Measurements from ENCODE around the gene SCN2A.

The SCN2A gene

GRCh38 chr2:165208094-165208493 lies 31.1 kb upstream of the SCN2A start (continued):
- TF ChIP-seq SCRT1 (tag by site-specific recombination; IDR thresholded peaks at IDR 0.05; ENCODE audit: borderline replicate concordance): no peak

- Histone ChIP-seq H3K27ac (ENCODE audit: extremely low read depth, low read depth, low read length) (no peak overlapping the region), H3K4me3 (ENCODE audit: low read depth, low read length) (no peak overlapping the region), H3K36me3 (ENCODE audit: control insufficient read depth in 2 of 2, insufficient read depth in 1 of 2, low read length in 2 of 2) (no peaks in the 10 kb centered on the region), H3K9me3 (ENCODE audit: control insufficient read depth, insufficient read depth, low read depth, low read length) (no peaks in the 10 kb centered on the region), H3K4me1 (ENCODE audit: control insufficient read depth, insufficient read depth, low read length) (no peaks in the 10 kb centered on the region)
- ChIA-PET CTCF (no interaction called here), POLR2A (no interaction called here)
- TF ChIP-seq PRDM6 (tag by site-specific recombination; IDR thresholded peaks at IDR 0.05) (no peak), ZNF140 (tag by site-specific recombination; IDR thresholded peaks at IDR 0.05) (no peak), ZNF426 (tag by site-specific recombination; IDR thresholded peaks at IDR 0.05) (no peak), ZNF404 (tag by site-specific recombination; IDR thresholded peaks at IDR 0.05) (no peak), ZNF629 (tag by site-specific recombination; IDR thresholded peaks at IDR 0.05) (no peak), RBAK (tag by site-specific recombination; IDR thresholded peaks at IDR 0.05) (no peak), ZFP37 (tag by site-specific recombination; IDR thresholded peaks at IDR 0.05) (no peak), ZNF169 (tag by site-specific recombination; IDR thresholded peaks at IDR 0.05) (no peak), ZNF366 (tag by site-specific recombination; conservative IDR thresholded peaks at IDR 0.05) (no peak), ZNF558 (tag by site-specific recombination; IDR thresholded peaks at IDR 0.05) (no peak), ZNF518A (tag by site-specific recombination; conservative IDR thresholded peaks at IDR 0.05; ENCODE audit: low read depth) (no peak), ZNF544 (tag by site-specific recombination; IDR thresholded peaks at IDR 0.05) (no peak)
Observed at GRCh38 chr2:165214093-165214492, 25.1 kb upstream of the SCN2A start.

GRCh38 chr2:165219481-165219880 lies 19.7 kb upstream of the SCN2A start:
- ChIA-PET CTCF (interaction anchor here (0.6 to 3.6 kb wide), 5 partner anchors 11 to 203 kb away, joined by 3 to 15 read pairs (median 4); partner anchors contain the start of genes SCN2A and SCN3A), POLR2A (no interaction called here)
- H3K9me3 ChIP-seq (ENCODE audit: control insufficient read depth, insufficient read depth, low read depth, low read length): no peaks in the 10 kb centered on the region
- no peak overlapping the region for H3K27ac ChIP-seq (ENCODE audit: extremely low read depth, low read depth, low read length)
- no peaks in the 10 kb centered on the region for H3K36me3 ChIP-seq (ENCODE audit: control insufficient read depth in 2 of 2, insufficient read depth in 1 of 2, low read length in 2 of 2)
- H3K4me3 ChIP-seq (ENCODE audit: low read depth, low read length): no peak overlapping the region
- H3K4me1 ChIP-seq (ENCODE audit: control insufficient read depth, insufficient read depth, low read length): no peaks in the 10 kb centered on the region
- TF ChIP-seq HOXA7 (CRISPR knock-in tag; IDR thresholded peaks at IDR 0.05; ENCODE audit: borderline replicate concordance) (no peak), ZBTB11 (tag by site-specific recombination; conservative IDR thresholded peaks at IDR 0.05; ENCODE audit: low read depth) (no peak), GLIS2 (tag by site-specific recombination; IDR thresholded peaks at IDR 0.05) (no peak), ZFHX2 (tag by site-specific recombination; conservative IDR thresholded peaks at IDR 0.05) (no peak), ZNF350 (tag by site-specific recombination; IDR thresholded peaks at IDR 0.05) (no peak), ZNF138 (tag by site-specific recombination; IDR thresholded peaks at IDR 0.05; ENCODE audit: borderline replicate concordance) (no peak), ZNF16 (tag by site-specific recombination; IDR thresholded peaks at IDR 0.05; ENCODE audit: low read depth) (no peak), ZNF391 (tag by site-specific recombination; IDR thresholded peaks at IDR 0.05; ENCODE audit: borderline replicate concordance, low read depth) (no peak), ZNF529 (tag by site-specific recombination; IDR thresholded peaks at IDR 0.05; ENCODE audit: insufficient replicate concordance) (no peak), PATZ1 (tag by site-specific recombination; IDR thresholded peaks at IDR 0.05) (no peak)
